Heart left ventricle (tissue), 13 donors: ENCODE results near the gene MAP3K4.

Source experiments
- POLR2A ChIP-seq, 2 donors: fragments of 450-650 bp; IDR thresholded peaks; one replicate each; pipeline ENCODE4 v1.6.1; 2017; ENCODE audit warnings: antibody characterized with exemption in 2 of 2, mild to moderate bottlenecking in 2 of 2, moderate library complexity in 2 of 2
- TF ChIP-seq, protein P1 (sequence below), 12 donors: fragments of 200-600 bp; sonication (generic) in 4 of 12; IDR thresholded peaks; one replicate each; pipeline versions ENCODE4 v1.5.0 to v1.8.0; 2018 to 2022; ENCODE audit warnings: antibody characterized with exemption in 12 of 12, mild to moderate bottlenecking in 5 of 12
- donor health status: ischemic (EF 13 %, LVEDD 7.1; RV severe dilation, severe dysfunction).
- donor health status: DM: no; HTN: yes; CAD: no.
- donor health status: DM: no; HTN: no; CAD: no.
- donor health status: ischemic (EF 25% LVEDD 6.9; RV normal size, moderate dysfunction).
- donor health status: ischemic (EF 25% LVEDD 5.7; RV mildly dilated, moderate dysfunction).
- donor health status: ischemic (EF 35%, LVEDD 5.7; RV mildly dilated, moderate dysfunction).
- donor health status: nonischemic (EF 11% LVEDD 7.7; RV severe dilation, severe dysfunction).
- donor health status: DM: yes; HTN: yes; CAD: no.
- donor health status: PGD.
- donor health status: ischemic (EF 29% LVEDD 5.4; RV normal size, mild dysfunction).
- donor health status: nonischemic (EF 23%, LVEDD 6.1; RV moderate dilation, normal function).

DNA sequence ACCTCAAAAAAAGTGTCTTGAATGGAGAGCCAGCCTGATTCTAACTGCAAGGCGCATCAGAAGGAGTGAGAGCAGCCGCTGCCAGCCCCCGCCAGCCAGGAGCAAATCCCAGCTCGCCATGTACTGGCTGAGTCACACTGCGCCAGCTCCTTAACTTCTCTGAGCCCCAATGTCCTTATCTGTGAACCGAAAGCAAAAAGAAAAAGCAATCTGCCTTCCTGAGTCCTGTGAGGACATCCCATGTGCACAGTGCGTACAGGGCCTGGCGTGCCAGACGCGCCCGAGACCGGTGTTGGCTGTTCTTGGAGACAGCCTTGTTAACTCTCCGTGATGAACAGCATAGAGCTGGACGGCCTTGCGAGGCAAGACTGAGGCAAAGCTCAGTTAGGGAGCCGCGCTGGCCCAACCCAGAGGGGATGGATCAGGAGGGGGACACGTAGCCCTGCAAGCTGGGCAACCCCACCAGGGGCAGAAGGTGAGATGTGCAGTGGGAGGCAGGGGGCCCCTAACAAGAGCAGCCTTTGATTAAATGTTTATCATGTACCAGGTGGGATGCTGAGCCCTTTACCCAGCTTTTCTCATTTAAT, 159.6 kb downstream of the MAP3K4 start:
- TF ChIP-seq, protein P1, sequence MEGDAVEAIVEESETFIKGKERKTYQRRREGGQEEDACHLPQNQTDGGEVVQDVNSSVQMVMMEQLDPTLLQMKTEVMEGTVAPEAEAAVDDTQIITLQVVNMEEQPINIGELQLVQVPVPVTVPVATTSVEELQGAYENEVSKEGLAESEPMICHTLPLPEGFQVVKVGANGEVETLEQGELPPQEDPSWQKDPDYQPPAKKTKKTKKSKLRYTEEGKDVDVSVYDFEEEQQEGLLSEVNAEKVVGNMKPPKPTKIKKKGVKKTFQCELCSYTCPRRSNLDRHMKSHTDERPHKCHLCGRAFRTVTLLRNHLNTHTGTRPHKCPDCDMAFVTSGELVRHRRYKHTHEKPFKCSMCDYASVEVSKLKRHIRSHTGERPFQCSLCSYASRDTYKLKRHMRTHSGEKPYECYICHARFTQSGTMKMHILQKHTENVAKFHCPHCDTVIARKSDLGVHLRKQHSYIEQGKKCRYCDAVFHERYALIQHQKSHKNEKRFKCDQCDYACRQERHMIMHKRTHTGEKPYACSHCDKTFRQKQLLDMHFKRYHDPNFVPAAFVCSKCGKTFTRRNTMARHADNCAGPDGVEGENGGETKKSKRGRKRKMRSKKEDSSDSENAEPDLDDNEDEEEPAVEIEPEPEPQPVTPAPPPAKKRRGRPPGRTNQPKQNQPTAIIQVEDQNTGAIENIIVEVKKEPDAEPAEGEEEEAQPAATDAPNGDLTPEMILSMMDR (IDR thresholded peaks at IDR 0.05): no peak
- TF ChIP-seq POLR2A (IDR thresholded peaks at IDR 0.05): no peak
